Trophoblast cell (in vitro differentiated cells and primary cell): ENCODE data around the gene LRRTM4.

Experiments used
- DNase-seq, 2 donors: peaks; one replicate each; pipeline ENCODE4 v3.0.0-alpha.2; 2016
- H2AFZ ChIP-seq: 2 replicates; pipeline ENCODE4 v1.6.1; 2013; ENCODE audit warnings: low read length, moderate library complexity, mild to moderate bottlenecking; ENCODE audit not compliant: insufficient read depth, poor library complexity
- H2AK5ac ChIP-seq: 2 replicates; pipeline ENCODE4 v1.6.1; 2013; ENCODE audit warnings: mild to moderate bottlenecking, low read length
- H2BK120ac ChIP-seq: 2 replicates; pipeline ENCODE4 v1.6.1; 2013; ENCODE audit warnings: low read length, mild to moderate bottlenecking, moderate library complexity; ENCODE audit not compliant: insufficient read depth, poor library complexity
- H2BK12ac ChIP-seq: 2 replicates; pipeline ENCODE4 v1.6.1; 2013; ENCODE audit warnings: mild to moderate bottlenecking, low read length, moderate library complexity
- H2BK5ac ChIP-seq: 2 replicates; pipeline ENCODE4 v1.6.1; 2013; ENCODE audit warnings: low read length, low read depth, moderate library complexity, mild to moderate bottlenecking; ENCODE audit not compliant: poor library complexity
- H3K14ac ChIP-seq: 2 replicates; pipeline ENCODE4 v1.6.1; 2013; ENCODE audit warnings: mild to moderate bottlenecking, low read length
- H3K18ac ChIP-seq: 2 replicates; pipeline ENCODE4 v1.6.1; 2013; ENCODE audit warnings: mild to moderate bottlenecking, low read length
- H3K23ac ChIP-seq: 2 replicates; pipeline ENCODE4 v1.6.1; 2013; ENCODE audit warnings: low read length
- H3K27ac ChIP-seq: 2 replicates; pipeline ENCODE4 v1.5.1; 2013; ENCODE audit warnings: low read depth, mild to moderate bottlenecking, inconsistent platforms, low read length, moderate library complexity
- H3K27me3 ChIP-seq: 2 replicates; pipeline ENCODE4 v1.6.1; 2013; ENCODE audit warnings: inconsistent platforms, mild to moderate bottlenecking, low read length, moderate library complexity; ENCODE audit not compliant: insufficient read depth
- H3K36me3 ChIP-seq, 2 experiments: 1 replicate in 1 of 2; 2 replicates in 1 of 2; pipeline ENCODE4 v1.6.1; 2013; ENCODE audit warnings: low read length in 2 of 2, mild to moderate bottlenecking in 2 of 2, moderate library complexity in 1 of 2; ENCODE audit not compliant: insufficient read depth in 2 of 2, control insufficient read depth in 1 of 2
- H3K4ac ChIP-seq: 2 replicates; pipeline ENCODE4 v1.6.1; 2013; ENCODE audit warnings: low read depth, mild to moderate bottlenecking, low read length, moderate library complexity
- H3K4me1 ChIP-seq, 2 experiments: 1 replicate in 1 of 2; 2 replicates in 1 of 2; pipeline ENCODE4 v1.6.1; 2013; ENCODE audit warnings: low read length in 2 of 2, mild to moderate bottlenecking in 2 of 2, moderate library complexity in 1 of 2; ENCODE audit not compliant: insufficient read depth in 2 of 2, control insufficient read depth in 1 of 2
- H3K4me2 ChIP-seq: 2 replicates; pipeline ENCODE4 v1.6.1; 2013; ENCODE audit warnings: inconsistent platforms, mild to moderate bottlenecking, low read length, moderate library complexity
- H3K4me3 ChIP-seq: 2 replicates; pipeline ENCODE4 v1.5.1; 2013; ENCODE audit warnings: mild to moderate bottlenecking, low read depth, low read length, inconsistent platforms
- H3K79me1 ChIP-seq: one replicate; pipeline ENCODE4 v1.6.1; 2013; ENCODE audit warnings: low read length
- H3K79me2 ChIP-seq: 2 replicates; pipeline ENCODE4 v1.6.1; 2013; ENCODE audit warnings: low read length, mild to moderate bottlenecking; ENCODE audit not compliant: control insufficient read depth, insufficient read depth, poor library complexity
- H3K9ac ChIP-seq: 2 replicates; pipeline ENCODE4 v1.6.1; 2013; ENCODE audit warnings: mild to moderate bottlenecking, low read length
- H3K9me3 ChIP-seq: 2 replicates; pipeline ENCODE4 v1.6.1; 2013; ENCODE audit warnings: low read depth, mild to moderate bottlenecking, control low read depth, inconsistent platforms, low read length; ENCODE audit not compliant: insufficient read depth
- H4K12ac ChIP-seq: 2 replicates; pipeline ENCODE4 v1.6.1; 2013; ENCODE audit warnings: low read depth, mild to moderate bottlenecking, low read length, moderate library complexity
- H4K8ac ChIP-seq: 2 replicates; pipeline ENCODE4 v1.6.1; 2013; ENCODE audit warnings: low read depth, mild to moderate bottlenecking, low read length, moderate library complexity
- H4K91ac ChIP-seq: one replicate; pipeline ENCODE4 v1.6.1; 2013; ENCODE audit warnings: low read depth, mild to moderate bottlenecking, low read length, moderate library complexity
- WGBS: extraction: QIAGEN DNeasy Blood & Tissue Kit; methylation state at CpG from one replicate; pipeline ENCODE4 v1.1.7; 2013; ENCODE audit warnings: missing lambda C conversion rate; ENCODE audit not compliant: insufficient read length, insufficient coverage; ENCODE audit errors: extremely low coverage; 5-methylcytosine and 5-hydroxymethylcytosine counted together

LRRTM4 gene

DNA sequence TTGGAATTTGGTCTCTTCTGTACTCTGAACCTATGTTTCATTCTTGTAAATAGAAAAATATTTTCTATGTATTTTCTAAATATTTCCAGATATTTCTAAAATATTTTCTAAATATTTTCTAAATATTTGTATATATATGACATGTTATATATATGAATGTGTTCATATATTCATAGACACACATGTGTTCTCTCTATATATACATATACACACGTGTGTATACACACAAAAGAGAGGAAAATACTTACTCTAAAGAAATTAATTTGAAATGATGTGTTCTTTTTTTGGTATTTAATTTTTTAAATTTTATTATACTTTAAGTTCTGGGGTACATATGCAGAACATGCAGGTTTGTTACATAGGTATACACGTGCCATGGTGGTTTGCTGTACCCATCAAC lies 589.6 kb downstream of the LRRTM4 start:
- Histone ChIP-seq H3K14ac (no peak overlapping the region), H2BK120ac (no peak overlapping the region), H3K4ac (no peak overlapping the region), H3K4me2 (no peak overlapping the region), H3K79me2 (no peaks in the 10 kb centered on the region), H3K23ac (no peak overlapping the region), H3K9me3 (no peaks in the 10 kb centered on the region), H2BK5ac (no peak overlapping the region), H3K4me3 (no peak overlapping the region), H3K27me3 (no peaks in the 10 kb centered on the region), H3K79me1 (no peaks in the 10 kb centered on the region), H3K27ac (no peak overlapping the region), H3K9ac (no peak overlapping the region), H4K12ac (no peak overlapping the region), H4K91ac (no peak overlapping the region), H2AFZ (no peak overlapping the region), H3K4me1 (no peaks in the 10 kb centered on the region), H4K8ac (no peak overlapping the region), H2BK12ac (no peak overlapping the region), H3K18ac (no peak overlapping the region), H2AK5ac (no peak overlapping the region), H3K36me3 (no peaks in the 10 kb centered on the region)
- no CpG with 5 or more reads among the region's 2 CpGs for WGBS
- no peak for DNase-seq

DNA sequence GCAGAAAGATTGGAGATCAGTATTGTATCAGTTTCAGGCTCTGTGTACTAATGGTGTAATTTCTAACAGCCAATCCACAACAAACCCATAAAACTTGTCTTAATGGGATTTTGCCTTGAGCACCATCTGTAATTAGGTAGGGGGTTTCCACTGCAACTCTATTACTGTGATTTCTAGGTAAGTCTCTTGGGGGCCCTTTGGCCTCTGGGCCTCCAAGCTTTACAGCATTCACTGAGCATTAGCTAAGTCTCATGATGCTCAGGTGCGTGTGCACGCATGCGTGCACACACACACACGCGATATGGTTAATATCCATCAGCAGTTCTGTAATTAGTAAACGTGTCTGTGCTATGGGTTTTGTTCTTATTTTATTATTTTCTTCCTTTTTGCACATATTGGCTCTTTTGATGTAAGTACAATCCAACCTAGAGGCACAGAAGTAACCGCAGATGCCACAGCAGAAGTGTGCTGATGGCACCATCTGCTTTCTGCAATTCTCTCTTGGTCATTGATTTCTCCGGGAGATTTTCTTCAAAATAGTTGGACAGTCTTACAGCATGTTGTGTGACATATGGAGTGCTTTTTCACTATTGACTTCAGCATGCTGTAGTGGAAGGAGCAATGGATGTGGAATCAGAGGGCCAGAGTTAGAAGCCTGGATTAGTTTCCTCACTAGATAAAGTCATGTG lies 592.0 kb downstream of the LRRTM4 start:
- no peak overlapping the region for H3K18ac ChIP-seq
- no peak overlapping the region for H2AK5ac ChIP-seq
- H3K79me1 ChIP-seq = no peaks in the 10 kb centered on the region
- no peak overlapping the region for H3K9ac ChIP-seq
- H2BK12ac ChIP-seq = no peak overlapping the region
- DNase-seq = no peak
- H3K27me3 ChIP-seq = no peaks in the 10 kb centered on the region
- no peak overlapping the region for H3K27ac ChIP-seq
- H4K91ac ChIP-seq = no peak overlapping the region
- no peak overlapping the region for H3K4ac ChIP-seq
- no peak overlapping the region for H3K4me2 ChIP-seq
- no peak overlapping the region for H2BK5ac ChIP-seq
- WGBS = no CpG with 5 or more reads among the region's 8 CpGs
- no peak overlapping the region for H2AFZ ChIP-seq
- H3K79me2 ChIP-seq = no peaks in the 10 kb centered on the region
- no peak overlapping the region for H3K23ac ChIP-seq
- H3K4me3 ChIP-seq = no peak overlapping the region
- no peak overlapping the region for H3K14ac ChIP-seq
- no peak overlapping the region for H4K12ac ChIP-seq
- H4K8ac ChIP-seq = no peak overlapping the region
- no peaks in the 10 kb centered on the region for H3K36me3 ChIP-seq
- no peaks in the 10 kb centered on the region for H3K9me3 ChIP-seq
- H3K4me1 ChIP-seq = no peaks in the 10 kb centered on the region
- H2BK120ac ChIP-seq = no peak overlapping the region

- Histone ChIP-seq H3K9me3 (no peaks in the 10 kb centered on the region), H2BK12ac (no peak overlapping the region), H3K27me3 (no peaks in the 10 kb centered on the region), H3K36me3 (no peaks in the 10 kb centered on the region), H3K18ac (no peak overlapping the region), H3K4ac (no peak overlapping the region), H4K12ac (no peak overlapping the region), H3K27ac (no peak overlapping the region), H3K4me1 (no peaks in the 10 kb centered on the region), H2AFZ (no peak overlapping the region), H4K91ac (no peak overlapping the region), H2BK5ac (no peak overlapping the region), H3K14ac (no peak overlapping the region), H3K9ac (no peak overlapping the region), H4K8ac (no peak overlapping the region), H3K79me1 (no peaks in the 10 kb centered on the region), H3K4me3 (no peak overlapping the region), H3K23ac (no peak overlapping the region), H2AK5ac (no peak overlapping the region), H3K4me2 (no peak overlapping the region), H2BK120ac (no peak overlapping the region), H3K79me2 (no peaks in the 10 kb centered on the region)
- DNase-seq = no peak
Measured at GRCh38 chr2:76928026-76928425, 594.1 kb downstream of the LRRTM4 start.

DNA sequence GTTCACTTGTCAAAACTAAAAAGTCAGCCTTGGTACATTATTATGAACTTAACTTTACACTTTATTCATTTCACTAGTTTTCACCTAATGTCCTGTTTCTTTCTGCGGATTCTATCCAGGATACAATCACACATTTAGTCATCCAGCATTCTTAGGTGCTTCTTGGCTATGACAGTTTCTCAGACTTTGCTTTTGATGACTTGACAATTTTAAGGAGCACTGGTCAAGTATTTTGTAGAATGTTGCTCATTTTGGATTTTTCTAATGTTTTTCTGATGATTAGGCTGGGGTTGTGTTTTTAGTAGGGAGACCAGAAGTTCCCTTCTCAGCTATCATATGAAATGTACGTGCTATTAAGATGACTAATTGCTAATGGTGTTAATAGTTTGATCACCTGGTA lies 601.2 kb downstream of the LRRTM4 start:
- Histone ChIP-seq H3K27me3 (no peaks in the 10 kb centered on the region), H3K27ac (no peak overlapping the region), H2BK120ac (no peak overlapping the region), H3K9me3 (no peaks in the 10 kb centered on the region), H3K79me1 (no peaks in the 10 kb centered on the region), H3K4me2 (no peak overlapping the region), H4K91ac (no peak overlapping the region), H2AK5ac (no peak overlapping the region), H3K79me2 (no peaks in the 10 kb centered on the region), H3K4me1 (no peaks in the 10 kb centered on the region), H3K14ac (no peak overlapping the region), H2BK5ac (no peak overlapping the region), H2AFZ (no peak overlapping the region), H3K23ac (no peak overlapping the region), H3K4ac (no peak overlapping the region), H4K12ac (no peak overlapping the region), H3K9ac (no peak overlapping the region), H3K4me3 (no peak overlapping the region), H2BK12ac (no peak overlapping the region), H3K18ac (no peak overlapping the region), H3K36me3 (no peaks in the 10 kb centered on the region), H4K8ac (no peak overlapping the region)
- WGBS = no CpG with 5 or more reads among the region's 2 CpGs
- peak in 1 of 2 donors; percentile 41 for DNase-seq
